ENCODE results near the gene MT1X. TPM values are rescaled to one million over a fixed set of nuclear protein-coding genes. Genes with fewer than 3 reads are reported as not detected.
"Not testable (repeated sequence)": the region's sequence is repeated elsewhere in the genome, so short reads cannot be mapped to it uniquely, and the experiment has no call there.

MT1X gene
- total RNA-seq, 2 experiments from 2014 or later, result 52.5 to 54.2 TPM

- POLR2A ChIA-PET, result no interaction called here
- no peak overlapping the region for H3K4me3 Mint-ChIP-seq
- DNase-seq, result no peak
- no peak for TF ChIP-seq CTCF (IDR thresholded peaks at IDR 0.05)
- H3K9me3 Mint-ChIP-seq, result no peaks in the 10 kb centered on the region
- no peak for ATAC-seq
- no peak overlapping the region for H3K27ac Mint-ChIP-seq
- no peaks in the 10 kb centered on the region for H3K36me3 Mint-ChIP-seq (ENCODE audit: low read depth)
- H3K4me1 Mint-ChIP-seq (ENCODE audit: low read depth), result peaks cover 36% of the 10 kb centered on the region
- intact Hi-C loops (cut with micrococcal nuclease), result no loop called here
- CTCF ChIA-PET, result interaction anchor here (0.9 to 2.3 kb wide), 10 partner anchors 10 to 159 kb away, joined by 3 to 15 read pairs (median 4); partner anchors contain the start of gene MT1X
- H3K27me3 Mint-ChIP-seq, result peaks cover 41% of the 10 kb centered on the region
Observed at GRCh38 chr16:56672761-56673536, 9.3 kb upstream of the MT1X start.

- TF ChIP-seq CTCF (IDR thresholded peaks at IDR 0.05), result peak; percentile 69
- peaks cover 33% of the 10 kb centered on the region for H3K27me3 Mint-ChIP-seq
- intact Hi-C loops (cut with micrococcal nuclease), result no loop called here
- CTCF ChIA-PET, result interaction anchor here (0.9 to 2.3 kb wide), 11 partner anchors 9 to 160 kb away, joined by 3 to 15 read pairs (median 4); partner anchors contain the start of gene MT1X
- no peaks in the 10 kb centered on the region for H3K9me3 Mint-ChIP-seq
- POLR2A ChIA-PET, result no interaction called here
- no peak overlapping the region for H3K4me3 Mint-ChIP-seq
- peaks cover 28% of the 10 kb centered on the region for H3K4me1 Mint-ChIP-seq (ENCODE audit: low read depth)
- DNase-seq (peak; percentile 59), ATAC-seq (peak; percentile 34)
- H3K27ac Mint-ChIP-seq, result no peak overlapping the region
- H3K36me3 Mint-ChIP-seq (ENCODE audit: low read depth), result no peaks in the 10 kb centered on the region
Observed at GRCh38 chr16:56673921-56674320, 8.3 kb upstream of the MT1X start.

- H3K36me3 Mint-ChIP-seq (ENCODE audit: low read depth); H3K9me3 Mint-ChIP-seq; POLR2A ChIA-PET; H3K4me3 Mint-ChIP-seq; intact Hi-C loops (cut with micrococcal nuclease); ATAC-seq; H3K27ac Mint-ChIP-seq; DNase-seq: not testable (repeated sequence)
- peaks cover 26% of the 10 kb centered on the region for H3K27me3 Mint-ChIP-seq
- CTCF ChIA-PET, result interaction anchor here (1.1 to 2.3 kb wide), 5 partner anchors 8 to 161 kb away, joined by 3 to 11 read pairs (median 3); partner anchors contain the start of gene MT1X
- H3K4me1 Mint-ChIP-seq (ENCODE audit: low read depth), result peaks cover 25% of the 10 kb centered on the region
Observed at GRCh38 chr16:56674570-56674969, 7.7 kb upstream of the MT1X start.

GRCh38 chr16:56675685-56676210 is 6.5 kb upstream of the MT1X start:
- Mint-ChIP-seq H3K27ac (no peak overlapping the region), H3K4me3 (peak overlapping the region; percentile 60), H3K4me1 (ENCODE audit: low read depth) (peaks cover 22% of the 10 kb centered on the region), H3K9me3 (no peaks in the 10 kb centered on the region), H3K27me3 (peaks cover 15% of the 10 kb centered on the region), H3K36me3 (ENCODE audit: low read depth) (no peaks in the 10 kb centered on the region)
- ATAC-seq, result peak; percentile 75
- intact Hi-C loops (cut with micrococcal nuclease), result no loop called here
- POLR2A ChIA-PET, result interaction anchor here (0.7 to 2.0 kb wide), 4 partner anchors 9 to 25 kb away, joined by 4 to 5 read pairs (median 4); no protein-coding TSS in a partner anchor
- TF ChIP-seq CTCF (IDR thresholded peaks at IDR 0.05), result no peak
- CTCF ChIA-PET, result interaction anchor here (0.9 to 4.3 kb wide), 3 partner anchors 26 to 100 kb away, joined by 5 to 20 read pairs (median 6); no protein-coding TSS in a partner anchor
- peak; percentile 85 for DNase-seq

GRCh38 chr16:56677474-56677873 is 4.8 kb upstream of the MT1X start:
- Mint-ChIP-seq H3K27ac (no peak overlapping the region), H3K9me3 (no peaks in the 10 kb centered on the region), H3K4me3 (no peak overlapping the region), H3K4me1 (ENCODE audit: low read depth) (peaks cover 29% of the 10 kb centered on the region), H3K36me3 (ENCODE audit: low read depth) (no peaks in the 10 kb centered on the region), H3K27me3 (peaks cover 2% of the 10 kb centered on the region)
- no peak for DNase-seq
- no peak for TF ChIP-seq CTCF (IDR thresholded peaks at IDR 0.05)
- intact Hi-C loops (cut with micrococcal nuclease), result no loop called here
- ATAC-seq, result no peak
- CTCF ChIA-PET, result interaction anchor here (1.3 to 4.3 kb wide), 2 partner anchors 25 to 35 kb away, joined by 4 to 20 read pairs; no protein-coding TSS in a partner anchor
- POLR2A ChIA-PET, result interaction anchor here (1.1 to 2.0 kb wide), 4 partner anchors 8 to 109 kb away, joined by 3 to 4 read pairs (median 4); partner anchors contain the start of gene MT1G

All from activated CD8-positive, alpha-beta T cell treated with anti-CD3 and anti-CD28 coated beads for 36 hours (primary cell).